ENCODE data around the gene FOXA2.

FOXA2 gene

DNA sequence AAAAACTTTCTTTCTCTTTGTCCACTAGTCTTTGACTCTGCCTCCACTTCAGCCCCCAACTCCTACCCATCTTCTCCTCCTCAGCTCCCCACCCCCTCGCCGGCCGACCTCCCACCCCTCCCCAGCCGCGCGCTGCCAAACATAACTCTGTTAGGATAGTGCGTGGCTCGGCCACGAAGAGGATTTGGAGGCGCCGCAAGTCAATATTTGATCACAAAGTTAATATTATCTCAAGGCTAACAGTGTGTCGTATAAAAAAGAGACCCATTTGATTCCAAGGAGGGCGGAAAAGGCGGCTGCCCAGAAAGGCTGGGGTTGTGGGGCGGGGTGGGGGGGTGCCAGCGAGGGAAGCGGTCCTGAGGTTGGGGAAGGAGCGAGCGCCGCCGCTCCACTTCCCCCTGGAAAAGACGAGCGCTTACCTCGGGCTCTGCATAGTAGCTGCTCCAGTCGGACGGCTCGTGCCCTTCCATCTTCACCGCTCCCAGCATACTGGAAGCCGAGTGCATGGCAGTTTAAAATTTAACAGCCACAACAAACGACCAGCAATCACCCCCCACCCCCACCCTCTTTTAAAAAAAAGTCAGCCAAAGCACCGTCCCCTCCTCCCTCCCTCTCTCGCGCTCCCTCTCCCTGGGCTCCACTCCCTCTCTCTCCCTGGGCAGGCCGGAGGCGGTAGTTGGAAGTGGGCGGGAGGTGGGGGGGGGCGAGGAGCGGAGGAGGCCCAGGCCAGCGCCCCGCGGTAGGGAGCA, 425 bp downstream of the FOXA2 start:
- peak; percentile 87 for DNase-seq

DNA sequence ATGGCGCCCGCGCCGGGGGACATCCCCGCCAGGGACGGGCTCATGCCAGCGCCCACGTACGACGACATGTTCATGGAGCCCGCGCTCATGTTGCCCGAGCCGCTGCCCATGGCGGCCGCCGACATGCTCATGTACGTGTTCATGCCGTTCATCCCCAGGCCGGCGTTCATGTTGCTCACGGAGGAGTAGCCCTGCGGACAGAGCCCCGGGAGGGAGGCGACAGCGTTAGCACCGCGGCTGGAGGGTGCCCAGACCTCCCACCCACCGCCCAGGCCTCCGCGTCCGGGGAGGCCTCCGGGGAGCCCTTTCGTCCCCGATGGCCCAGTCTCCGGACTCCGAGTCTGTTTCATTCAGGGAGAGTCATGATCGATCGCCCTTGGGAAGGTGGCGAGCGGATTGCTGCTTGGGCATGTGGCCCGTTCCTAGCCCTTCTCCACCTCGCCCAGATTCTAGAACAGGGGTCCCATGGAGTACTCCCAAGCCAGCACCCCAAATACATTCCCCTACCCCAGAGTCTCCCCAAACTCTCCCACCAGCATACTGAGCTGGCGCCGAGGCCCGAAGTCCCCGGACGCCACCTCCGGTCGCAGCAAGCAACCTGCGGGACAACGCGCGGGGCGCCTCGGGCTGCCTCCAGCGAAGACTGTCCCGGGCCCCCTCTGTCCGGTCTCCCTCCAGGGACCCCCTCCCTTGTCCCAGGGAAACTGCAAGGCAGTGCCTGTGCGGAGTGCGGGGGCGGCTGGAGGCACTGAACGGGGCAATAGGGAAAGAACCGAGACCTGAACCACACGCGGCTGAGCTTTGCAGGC, 1.2 kb downstream of the FOXA2 start:
- DNase-seq = no peak

DNA sequence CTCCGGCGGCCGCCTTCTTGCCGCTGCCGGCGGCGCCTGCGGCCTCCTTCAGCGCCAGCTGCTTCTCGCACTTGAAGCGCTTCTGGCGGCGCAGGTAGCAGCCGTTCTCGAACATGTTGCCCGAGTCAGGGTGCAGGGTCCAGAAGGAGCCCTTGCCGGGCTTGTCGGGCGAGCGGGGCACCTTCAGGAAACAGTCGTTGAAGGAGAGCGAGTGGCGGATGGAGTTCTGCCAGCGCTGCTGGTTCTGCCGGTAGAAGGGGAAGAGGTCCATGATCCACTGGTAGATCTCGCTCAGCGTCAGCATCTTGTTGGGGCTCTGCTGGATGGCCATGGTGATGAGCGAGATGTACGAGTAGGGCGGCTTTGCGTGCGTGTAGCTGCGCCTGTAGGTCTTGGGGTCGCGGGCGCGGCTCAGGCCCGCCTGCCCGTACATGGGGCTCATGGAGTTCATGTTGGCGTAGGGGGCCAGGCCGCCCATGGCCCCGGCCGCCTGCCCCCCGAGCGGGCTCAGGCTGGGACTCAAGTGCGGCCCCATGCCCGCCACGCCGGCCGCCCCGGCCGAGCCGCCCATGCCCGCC, 1.9 kb downstream of the FOXA2 start:
- DNase-seq = no peak

DNA sequence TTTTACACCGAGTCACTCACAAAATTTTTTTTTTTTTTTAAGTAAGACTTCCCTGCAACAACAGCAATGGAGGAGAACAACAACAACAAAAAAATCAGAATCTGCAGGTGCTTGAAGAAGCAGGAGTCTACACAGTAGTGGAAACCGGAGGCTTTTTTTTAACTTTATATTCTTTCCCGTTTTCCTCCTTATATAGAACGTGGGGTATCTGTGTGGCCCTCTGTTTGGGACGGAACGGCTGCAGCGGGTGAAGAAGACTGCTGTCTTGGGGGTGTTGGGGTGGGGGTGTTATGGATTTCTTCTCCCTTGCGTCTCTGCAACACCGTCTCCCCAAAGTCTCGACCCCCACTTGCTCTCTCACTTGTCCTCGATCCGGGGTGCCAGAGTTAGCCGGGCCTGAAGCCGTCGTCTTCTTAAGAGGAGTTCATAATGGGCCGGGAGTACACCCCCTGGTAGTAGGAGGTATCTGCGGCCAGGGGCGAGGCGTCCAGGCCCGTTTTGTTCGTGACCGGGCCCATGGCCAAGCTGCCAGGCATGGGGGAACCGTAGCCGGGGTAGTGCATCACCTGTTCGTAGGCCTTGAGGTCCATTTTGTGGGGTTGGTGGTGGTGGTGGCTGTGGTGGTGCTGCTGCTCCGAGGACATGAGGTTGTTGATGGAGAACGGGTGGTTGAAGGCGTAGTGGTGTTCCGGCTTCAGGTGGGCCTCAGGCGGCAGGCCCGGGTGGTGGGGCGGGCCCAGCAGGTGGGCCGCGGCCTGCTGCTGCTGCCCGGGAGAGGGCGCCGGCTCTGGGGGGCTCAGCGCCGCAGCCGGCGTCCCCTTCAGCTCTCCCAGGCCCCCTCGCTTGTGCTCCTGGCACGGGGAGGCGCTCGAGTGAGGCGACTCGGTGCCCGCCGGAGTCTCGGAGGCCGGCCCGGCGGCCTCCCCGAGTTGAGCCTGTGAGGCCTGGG, 2.7 kb downstream of the FOXA2 start:
- DNase-seq = peak; percentile 26

DNA sequence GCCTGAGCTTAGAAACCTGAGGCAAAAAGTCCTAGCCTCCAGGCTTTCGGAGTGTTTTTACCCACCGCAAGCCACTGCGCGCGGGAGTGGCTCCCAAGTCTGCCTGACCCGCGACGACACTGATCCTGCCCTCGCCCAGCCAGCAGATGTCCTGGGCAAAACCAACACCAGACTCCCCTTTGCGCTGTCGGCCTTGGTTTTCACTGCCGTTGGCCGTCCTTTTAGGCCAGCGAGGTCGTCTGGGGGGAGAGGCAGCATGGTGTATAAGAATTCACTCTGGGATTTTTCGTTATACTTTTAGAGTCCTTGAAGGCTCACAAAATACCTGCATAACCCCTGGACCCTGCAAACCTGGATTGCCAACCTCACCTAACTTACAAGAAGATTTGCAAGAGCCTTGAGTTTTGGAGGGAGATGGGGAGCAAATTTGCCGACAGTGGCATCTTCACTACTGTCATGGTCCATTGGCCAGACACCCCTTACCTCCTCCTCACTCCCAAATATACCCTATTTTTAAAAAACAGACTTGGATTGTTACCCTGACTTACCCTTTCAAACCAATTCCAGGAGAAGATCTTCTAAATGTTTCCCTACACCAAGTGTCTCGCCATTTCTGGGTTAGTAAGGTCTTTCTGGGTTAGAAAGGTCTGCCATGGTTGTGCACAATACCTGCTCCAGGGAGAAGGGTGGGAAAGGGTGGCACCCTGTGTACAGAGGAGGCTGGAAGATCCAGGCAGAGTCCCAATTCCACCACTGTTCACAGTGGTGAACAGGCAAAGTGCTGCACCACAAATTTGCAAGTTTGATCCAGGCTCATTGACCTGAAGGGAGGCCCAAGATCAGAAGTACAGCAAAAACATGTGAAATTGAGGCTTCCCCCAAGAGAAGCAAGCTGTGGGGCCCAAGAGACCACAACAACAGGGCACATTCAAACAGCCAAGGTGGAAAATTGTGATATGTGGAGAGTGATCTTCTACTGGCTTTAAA, 4.4 kb downstream of the FOXA2 start:
- peak; percentile 24 for DNase-seq

DNA sequence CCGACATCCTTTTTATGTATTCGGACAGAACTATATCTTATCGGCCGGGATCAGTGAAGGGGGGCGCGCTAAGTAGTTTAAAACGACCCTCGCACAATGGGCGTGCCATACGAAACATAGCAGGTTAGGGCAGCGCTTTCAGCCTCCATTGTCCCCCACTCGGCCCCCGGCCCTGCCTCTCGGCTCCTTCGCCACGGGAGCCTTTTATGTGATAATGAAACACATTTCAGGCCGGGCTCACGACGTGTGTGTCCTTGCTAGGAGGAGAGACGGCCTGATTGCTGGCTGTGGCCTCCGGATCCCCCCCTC, 5.3 kb downstream of the FOXA2 start:
- DNase-seq = peak; percentile 56

DNA sequence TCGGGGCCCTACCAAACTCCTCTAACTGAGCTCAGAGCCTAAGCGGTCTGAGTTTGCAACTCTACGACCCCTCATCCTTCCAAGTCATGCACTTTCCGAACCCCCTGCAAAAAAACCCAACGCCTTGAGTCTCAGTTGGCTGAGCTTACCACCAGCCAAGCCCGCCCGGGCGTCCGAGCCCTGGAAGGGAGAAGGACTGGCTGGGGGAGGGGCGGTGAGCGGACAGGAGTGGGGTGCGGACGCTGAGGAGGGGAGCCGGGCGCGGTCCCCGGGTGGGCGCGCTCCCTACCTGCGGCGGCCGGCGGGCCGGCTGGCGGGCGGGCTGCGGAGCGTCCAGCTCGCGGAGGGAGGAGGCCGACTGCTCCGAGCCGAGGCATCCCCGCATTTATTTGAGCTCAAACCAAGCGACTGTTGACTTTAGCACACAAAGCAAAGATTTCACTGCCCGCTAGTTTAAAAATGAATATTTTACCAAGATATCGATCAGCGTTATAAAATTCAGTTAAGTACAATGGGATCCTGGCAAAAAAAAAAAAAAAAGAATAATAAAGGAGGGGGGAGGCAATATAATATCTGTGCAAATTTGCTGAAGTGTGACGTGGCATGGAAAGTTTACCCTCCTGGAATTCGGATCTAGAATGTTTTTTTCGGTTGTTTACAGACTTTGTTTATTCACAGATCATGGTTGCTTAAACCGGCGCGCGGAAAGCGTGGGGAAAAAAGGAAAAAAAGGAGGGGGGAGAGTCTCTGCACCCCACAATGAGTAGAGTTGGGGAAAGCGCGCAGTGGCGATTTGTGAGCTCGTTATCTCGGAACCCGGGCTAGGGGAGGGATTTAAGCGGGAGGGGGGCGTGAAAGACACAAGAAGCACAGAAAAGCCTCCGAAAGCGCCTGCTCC, 5.9 kb downstream of the FOXA2 start:
- no peak for DNase-seq

DNA sequence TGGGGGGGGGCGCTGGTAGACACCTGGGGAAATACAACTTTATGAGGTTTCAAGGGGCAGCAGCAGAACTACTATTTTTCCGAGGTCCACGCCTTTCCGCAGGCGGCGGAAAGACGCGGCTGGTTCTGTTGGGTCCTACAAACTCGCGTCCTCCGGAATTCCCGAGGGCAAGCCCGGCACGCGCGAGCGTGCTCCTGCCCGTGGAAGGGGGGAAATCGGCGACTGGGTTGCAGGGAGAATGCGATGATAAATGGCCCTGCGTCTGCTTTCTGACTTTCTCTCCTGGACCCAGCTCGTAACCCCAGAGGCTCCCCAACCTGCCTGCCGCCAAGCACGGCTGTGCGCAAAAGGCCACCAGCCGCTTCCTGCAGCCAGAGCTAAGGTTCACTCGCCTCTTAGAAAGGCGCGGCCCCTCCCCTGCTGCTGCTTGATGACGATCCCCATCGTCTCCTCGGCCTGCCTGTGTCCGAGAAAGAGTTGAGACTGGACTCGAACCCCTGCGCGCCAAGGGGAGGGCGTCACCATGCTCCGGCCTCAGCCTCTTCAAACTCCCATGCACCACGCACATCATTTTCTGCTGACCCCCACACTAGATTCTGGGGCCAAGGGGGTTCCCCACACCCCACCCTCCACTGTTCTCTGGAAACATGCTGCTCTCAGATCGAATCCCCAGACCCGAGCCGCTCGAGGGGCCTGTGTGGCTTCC, 6.7 kb downstream of the FOXA2 start:
- no peak for DNase-seq

DNA sequence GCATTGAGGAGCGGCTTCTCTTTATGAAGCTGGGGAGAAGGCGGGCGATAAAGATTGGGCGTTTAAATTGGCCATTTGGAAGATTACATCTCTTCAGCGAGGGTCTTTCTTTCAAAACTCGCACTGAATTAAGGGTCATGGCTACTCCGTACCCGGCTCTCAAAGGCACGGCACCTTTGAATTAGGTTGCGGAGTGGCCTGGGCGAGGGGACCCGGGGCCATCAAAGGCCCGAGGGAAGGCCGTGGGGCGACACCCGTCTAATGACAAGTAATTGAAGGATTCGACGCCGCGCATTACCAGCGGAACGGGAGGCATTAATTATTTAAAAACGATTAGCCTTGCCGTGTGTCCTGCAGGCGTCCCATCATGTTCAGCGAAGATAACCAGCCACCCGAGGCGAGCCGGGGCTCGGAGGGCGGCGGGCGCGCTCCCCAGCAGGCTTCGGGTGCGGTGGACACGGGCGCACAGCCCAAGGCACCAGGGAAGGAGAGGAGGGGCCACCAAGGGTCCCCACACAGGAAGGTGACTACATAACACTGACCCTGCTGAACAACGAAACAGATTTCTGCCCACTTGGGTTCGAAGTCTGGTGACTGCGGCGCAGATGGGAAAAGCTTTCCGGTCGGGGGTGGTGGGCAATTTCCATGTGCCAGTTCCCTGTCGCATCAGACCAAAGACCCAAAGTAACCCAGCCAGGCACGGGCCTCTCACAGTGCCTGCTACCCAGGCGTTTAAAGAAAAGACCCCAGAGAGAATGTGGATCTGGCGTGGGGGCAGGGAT, 7.4 kb downstream of the FOXA2 start:
- no peak for DNase-seq

DNA sequence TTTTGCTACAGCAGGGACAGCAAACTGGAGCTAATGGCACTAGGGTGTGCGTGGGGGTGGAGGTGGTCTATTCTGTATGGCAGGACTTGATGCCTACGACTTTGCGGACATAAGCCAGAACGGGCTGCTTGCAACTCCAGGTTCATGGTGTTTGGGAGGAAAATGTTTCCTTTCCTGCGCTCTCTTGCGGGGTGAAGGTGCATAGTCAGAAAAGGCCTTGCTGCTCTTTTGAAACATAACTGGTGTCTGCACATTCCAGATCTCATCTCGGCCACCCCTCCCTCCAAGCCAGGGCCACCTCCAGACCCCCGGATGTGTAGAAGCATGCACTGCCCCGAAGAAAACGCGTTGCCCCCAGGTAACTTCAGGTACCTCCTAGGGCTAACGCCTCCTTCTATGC, 8.1 kb downstream of the FOXA2 start:
- no peak for DNase-seq

DNA sequence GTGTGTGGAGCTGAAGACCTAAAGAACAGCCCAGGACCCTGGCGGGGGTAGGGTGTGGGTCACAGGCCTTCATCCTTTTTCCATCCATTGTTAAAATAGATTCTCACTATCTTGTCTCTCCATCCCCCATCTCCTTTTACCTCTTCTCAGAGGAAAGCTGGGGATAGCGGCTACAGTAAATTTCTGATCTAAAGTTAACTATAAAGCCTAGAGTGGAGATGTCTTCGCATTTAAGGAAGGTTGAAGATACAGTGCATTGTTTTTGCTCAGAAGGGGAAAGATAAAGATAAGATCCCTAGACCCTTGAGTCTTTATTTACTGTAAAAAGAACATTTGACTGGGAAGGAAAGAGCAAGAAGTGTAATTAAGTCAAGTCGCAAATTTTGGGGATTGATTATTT, 8.6 kb downstream of the FOXA2 start:
- DNase-seq = no peak

DNA sequence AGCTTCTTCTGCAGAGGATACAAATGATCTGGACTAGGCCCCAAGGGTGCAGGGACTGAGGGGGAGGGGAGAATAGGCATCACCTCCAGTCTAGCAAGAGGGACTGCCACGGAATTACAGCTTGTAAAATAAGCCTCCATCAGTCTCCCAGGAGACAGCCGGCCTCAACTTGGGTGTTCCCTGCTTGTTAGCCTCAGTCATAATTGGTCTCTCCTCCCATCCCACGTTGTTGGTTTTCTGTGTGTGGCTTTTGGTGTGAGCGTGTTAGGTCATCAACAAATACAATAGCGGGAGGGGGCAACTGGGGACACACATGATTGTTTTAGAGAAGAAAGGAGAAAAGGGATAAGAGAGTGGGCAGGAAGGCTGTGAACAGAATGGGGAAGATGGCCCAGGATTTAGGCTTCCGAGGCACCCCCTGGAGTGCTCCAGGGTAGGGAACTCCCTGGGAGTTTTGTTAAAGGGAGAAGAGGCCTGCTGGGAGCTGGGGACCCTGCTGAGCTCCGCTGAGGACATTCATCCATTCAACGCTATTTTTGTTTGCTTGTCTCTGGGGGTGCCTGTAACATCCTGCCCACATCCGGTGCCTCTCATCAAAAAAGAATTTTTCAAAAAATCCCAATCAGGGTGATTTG, 9.2 kb downstream of the FOXA2 start:
- peak; percentile 89 for DNase-seq

DNA sequence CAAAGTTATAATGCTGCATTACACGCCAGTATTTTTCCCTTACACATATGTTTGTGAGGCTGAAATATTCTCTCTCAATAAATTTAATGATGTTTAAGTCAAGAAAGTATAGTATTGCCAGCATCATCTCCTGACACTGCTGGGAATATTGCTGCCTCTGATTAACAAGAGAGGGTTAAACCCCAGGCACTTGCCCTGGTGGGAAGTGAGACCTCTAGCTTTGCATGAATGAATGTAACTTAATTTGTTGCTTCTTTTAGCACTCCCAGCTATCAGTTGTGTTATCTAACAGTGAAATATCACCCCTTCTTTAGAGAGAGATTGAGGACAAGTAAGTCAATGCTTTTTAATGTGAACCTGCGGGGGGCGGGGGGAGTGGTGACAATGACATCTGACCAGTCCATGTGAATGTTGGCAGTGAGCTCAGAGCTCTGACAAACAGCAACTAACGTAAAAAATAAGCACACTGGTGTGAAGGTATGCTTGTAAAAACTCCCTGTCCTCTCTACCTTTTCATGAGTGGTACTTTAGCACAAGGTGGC, 9.8 kb downstream of the FOXA2 start:
- DNase-seq = no peak

DNA sequence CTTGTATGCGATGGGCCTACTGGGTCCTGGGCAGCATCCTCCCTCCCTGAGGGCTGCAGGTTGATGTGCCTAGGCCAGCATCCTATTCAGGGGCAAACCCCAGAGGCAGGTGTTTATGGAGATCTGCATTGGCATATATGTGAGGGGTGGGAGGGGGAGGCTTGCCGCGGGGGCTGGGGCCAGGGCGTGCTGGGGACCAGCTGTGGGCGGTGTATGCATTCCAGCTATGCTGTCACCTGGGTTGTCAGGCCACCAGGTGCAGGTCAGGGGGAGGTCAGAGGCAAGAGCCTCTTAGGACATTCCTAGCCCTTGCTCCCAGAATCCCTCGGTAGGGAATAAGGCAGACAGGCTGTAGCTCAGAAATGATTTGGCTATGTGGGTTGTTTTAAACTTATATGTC, 11.9 kb downstream of the FOXA2 start:
- no peak for DNase-seq

DNA sequence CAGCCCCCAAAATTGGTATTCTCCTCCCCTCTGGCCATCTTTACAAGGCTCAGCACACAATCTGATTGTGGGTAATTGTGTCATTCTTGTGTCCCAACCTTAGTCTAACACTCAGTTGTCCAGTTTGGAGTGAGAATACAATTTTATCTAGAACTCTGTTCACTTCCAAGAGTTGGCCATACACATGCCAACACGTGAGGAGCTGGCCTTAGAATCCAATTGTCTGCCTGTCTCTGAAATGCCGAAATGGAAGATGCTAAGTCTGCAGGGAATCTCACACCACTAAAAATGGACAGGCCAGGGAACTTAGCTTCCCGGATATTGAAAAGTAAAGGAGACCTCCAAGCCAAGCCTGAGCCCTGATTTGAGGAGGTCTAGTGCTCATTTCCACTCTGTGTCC, 12.3 kb downstream of the FOXA2 start:
- no peak for DNase-seq

DNA sequence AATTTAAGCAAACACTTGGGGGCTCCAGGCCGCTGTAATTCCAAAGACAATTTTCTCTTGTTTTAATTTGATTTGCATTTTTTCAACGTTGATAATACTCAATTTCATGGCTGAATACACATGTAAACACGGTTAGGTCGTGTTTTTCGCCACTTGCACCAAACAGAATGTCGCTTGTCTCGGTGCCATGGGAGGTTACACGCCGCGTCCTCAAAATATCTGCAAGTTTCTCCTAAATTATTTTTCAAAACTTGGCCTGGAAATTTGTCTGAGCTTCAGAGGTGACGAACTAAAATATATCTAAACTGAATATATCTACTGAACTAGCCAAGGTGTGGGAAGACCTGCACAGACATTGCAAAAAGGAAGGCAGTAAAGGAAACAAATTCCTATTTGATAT, 15.0 kb downstream of the FOXA2 start:
- no peak for DNase-seq

DNA sequence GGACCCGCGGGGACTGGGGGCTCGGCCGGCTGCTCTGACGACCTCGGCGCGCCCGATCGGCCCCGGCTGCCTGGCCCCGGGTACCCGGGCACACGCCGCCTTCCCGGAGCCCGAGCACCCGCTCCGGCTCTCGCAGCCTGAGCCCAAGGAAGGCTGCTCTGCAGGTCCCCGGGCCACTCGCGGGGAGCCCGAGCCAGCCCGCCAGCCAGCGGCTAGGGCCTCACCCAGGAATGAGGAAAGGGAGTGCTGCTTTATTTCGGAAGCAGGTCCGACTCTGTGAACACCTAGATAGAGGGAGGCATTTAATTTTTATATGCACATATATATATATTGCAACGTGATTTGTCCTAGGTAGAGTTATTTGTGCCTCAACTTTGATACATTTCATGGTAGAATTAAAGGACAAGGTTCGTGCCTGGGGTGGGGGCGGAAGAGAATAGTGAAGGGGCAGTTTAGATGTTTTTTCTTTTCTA, 15.5 kb downstream of the FOXA2 start:
- DNase-seq = no peak
